Femur (tissue), 1 donor: ENCODE data around the gene MRPL10.

Source experiments
- DNase-seq: peaks from one replicate; pipeline ENCODE4 v3.0.0-alpha.2; 2017

The MRPL10 gene

DNA sequence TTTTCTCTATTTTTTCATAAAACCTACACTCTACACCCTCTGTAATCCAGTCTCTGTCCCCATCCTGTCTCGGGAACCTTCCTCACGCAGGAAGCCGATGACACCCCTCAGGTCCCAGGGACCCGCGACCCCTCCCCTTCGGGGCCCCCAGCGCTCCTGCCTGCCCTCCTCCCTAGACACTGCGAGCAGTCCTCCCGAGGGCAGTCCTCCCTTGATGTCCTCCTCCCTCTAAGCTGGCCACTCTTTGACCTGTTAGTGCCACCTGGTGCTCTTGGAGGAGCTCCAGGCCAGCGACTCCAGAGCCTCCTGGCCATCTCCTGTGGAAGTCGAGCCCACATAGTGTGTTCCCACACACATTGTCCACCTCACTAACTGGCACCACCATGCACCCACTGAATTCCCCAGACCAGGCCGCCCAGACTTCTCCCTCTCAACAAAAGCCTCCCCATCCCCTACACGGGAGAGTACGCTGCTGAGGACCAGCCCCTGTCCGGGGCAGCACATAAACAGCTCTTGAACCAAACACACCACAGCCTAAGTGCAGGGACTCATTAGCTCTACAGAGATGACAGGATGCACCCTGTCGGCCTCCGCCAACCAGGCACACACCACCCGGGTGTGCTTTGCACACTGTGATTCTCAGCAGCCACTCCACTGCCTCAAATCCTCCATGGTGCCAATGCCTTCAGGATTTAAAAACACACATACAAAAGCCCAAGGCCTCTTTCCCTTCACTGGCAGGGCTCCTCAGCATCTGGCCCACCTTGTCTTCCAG lies 19.0 kb downstream of the MRPL10 start:
- peak; percentile 10 for DNase-seq

GRCh38 chr17:47811709-47812108 lies 19.6 kb downstream of the MRPL10 start:
- DNase-seq = no peak

GRCh38 chr17:47810901-47811635 lies 20.3 kb downstream of the MRPL10 start:
- DNase-seq = peak; percentile 16

GRCh38 chr17:47810200-47810821 lies 21.0 kb downstream of the MRPL10 start:
- DNase-seq = no peak

- no peak for DNase-seq
These were observed 22.4 kb downstream of the MRPL10 start for GRCh38 chr17:47808830-47809480.

GRCh38 chr17:47808036-47808829 lies 23.1 kb downstream of the MRPL10 start:
- DNase-seq = no peak

- no peak for DNase-seq
These were observed 23.9 kb downstream of the MRPL10 start for GRCh38 chr17:47807421-47807820.

- no peak for DNase-seq
These were observed 24.5 kb downstream of the MRPL10 start for GRCh38 chr17:47806913-47807255.

GRCh38 chr17:47806026-47806912 lies 25.1 kb downstream of the MRPL10 start:
- no peak for DNase-seq

DNA sequence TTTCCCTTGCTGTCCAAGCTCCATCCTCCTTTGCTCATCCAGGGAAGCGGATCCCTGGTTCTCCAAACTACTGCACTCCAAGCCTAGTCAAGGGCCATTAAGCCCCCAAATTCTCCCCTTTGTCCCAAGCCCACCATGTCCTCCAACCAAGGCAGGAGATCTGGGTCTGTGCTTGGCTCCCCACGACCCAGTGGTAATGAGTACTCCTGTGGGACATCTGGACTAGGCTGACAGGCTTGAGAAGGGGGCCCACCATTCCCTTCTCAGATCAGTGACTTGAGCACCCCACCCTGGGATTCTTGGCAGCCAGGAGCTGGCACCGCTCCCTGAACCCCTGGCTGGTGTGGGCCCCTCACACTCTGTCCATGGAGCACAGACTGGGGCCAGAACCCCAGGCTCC lies 26.9 kb downstream of the MRPL10 start:
- no peak for DNase-seq

DNA sequence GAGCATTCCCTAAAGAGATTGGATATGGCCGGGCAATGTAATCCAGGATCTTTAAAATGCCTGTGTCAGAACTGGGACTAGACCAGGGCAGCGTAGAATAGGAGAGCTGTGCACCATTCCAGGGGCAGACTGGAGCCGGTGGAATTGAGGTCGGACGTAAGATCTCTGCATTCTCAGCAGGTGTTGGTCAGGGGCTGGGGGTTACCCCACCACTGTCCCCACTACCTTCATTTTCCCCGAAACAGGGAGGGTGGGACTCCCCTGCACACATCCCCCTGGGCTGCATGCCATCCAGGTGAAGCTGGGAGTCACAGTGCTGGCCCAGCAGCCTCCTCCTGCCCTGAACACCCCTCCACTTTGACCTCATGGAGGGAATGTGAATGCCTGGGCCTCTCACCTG lies 27.6 kb downstream of the MRPL10 start:
- DNase-seq = no peak

DNA sequence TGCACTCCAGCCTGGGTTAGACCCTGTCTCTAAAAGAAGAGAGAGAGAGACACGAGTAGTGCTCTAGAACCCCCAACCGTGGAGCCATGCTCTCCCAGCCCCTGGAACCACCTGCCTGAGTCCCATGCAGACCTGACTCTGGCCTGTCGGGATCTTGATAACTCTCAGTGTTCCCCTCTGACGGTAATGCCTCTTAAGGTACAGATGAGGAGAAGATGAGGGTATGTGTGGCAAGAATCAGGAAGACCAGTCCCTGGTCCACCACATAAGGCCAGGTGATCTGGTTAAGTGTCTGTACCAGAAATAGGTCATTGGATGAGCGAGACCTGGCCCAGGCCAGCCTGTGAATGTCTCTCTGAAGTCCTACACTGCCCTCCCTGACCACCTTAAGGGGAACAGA lies 28.1 kb downstream of the MRPL10 start:
- no peak for DNase-seq

GRCh38 chr17:47802341-47803022 lies 28.9 kb downstream of the MRPL10 start:
- DNase-seq = no peak

GRCh38 chr17:47801906-47802305 lies 29.4 kb downstream of the MRPL10 start:
- DNase-seq = no peak

GRCh38 chr17:47801176-47801765 lies 30.1 kb downstream of the MRPL10 start:
- no peak for DNase-seq

DNA sequence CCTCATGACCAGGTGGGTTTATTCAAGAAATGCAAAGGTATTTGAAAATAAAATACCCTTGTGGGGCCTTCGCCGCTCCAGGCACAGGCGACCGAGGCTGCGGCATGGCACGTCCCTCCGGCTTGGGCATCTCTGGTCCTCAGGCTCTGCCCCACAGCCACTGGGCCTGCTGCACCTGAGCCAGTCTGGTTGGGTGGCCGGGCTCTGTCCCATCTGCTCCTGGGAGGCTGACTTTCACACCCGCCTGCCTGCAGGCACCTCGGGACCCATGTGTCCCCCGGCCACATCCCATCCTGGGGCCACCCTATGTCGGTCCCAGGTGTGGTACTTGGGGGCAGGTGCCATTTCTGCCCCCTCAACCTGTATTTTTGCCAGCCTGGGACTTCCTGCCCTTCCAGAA lies 30.7 kb downstream of the MRPL10 start:
- DNase-seq = no peak

GRCh38 chr17:47797797-47798196 lies 33.5 kb downstream of the MRPL10 start:
- DNase-seq = no peak

DNA sequence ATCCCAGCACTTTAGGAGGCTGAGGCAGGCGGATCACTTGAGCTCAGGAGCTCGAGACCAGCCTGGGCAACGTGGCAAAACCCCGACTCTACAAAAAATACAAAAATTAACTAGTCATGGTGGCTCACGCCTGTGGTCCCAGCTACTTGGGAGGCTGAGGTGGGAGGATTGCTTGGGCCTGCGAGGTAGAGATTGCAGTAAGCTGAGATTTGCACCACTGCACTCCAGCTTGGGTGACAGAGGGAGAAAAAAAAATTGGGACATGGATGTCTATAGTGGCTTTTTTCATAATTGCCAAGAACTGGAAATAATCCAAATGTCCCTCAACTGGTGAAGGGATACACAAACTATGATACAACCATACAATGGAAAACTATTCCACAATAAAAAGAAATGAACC lies 38.4 kb downstream of the MRPL10 start:
- DNase-seq = no peak

DNA sequence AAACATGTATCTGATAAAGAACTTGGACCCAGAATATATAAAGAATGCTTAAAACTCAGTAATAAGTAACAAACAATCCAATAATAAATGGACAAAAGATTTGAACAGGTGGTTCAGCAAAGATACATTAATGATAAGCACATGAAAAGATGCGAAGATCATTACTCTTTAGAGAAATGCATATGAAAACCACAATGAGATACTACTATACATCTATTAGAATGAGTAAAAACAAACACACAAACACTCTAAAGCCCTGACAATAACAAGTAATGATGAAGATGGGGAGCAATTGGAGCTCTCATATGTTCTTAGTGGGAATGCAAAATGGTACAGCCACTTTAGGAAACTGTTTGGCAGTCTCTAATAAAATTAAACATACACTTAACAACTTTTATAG lies 38.9 kb downstream of the MRPL10 start:
- DNase-seq = no peak

- no peak for DNase-seq
These were observed 40.3 kb downstream of the MRPL10 start for GRCh38 chr17:47791025-47791424.
